NCI-H82 treated with DMSO at 0.1 percent for 48 hours (cell line): ENCODE data around the gene PSMA8.
"Not testable (repeated sequence)": the region's sequence is repeated elsewhere in the genome, so short reads cannot be mapped to it uniquely, and the experiment has no call there.

Source experiments
- DNase-seq: peaks from one replicate; lab custom pipeline; 2025; ENCODE audit not compliant: unreplicated experiment; lab: John Stamatoyannopoulos, UW

Gene PSMA8

DNA sequence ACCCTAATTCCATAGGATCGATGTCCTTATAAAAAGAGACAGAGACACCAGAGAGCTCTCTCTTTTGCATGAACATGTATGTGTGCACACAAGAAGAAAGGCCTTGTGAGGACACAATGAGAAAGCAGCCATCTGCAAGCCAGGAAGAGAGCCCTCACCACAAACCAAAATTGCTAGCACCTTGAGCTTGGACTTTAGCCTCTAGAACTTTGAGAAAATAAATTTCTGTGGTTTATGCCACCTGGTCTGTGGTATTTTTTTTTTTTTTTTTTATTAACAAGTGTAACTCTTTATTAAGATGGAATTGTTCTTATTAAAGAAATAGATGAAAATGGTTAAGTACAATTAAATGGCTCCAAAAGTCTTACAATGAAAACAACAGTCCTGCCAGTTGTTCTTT is 33.9 kb downstream of the PSMA8 start:
- DNase-seq, result not testable (repeated sequence)

DNA sequence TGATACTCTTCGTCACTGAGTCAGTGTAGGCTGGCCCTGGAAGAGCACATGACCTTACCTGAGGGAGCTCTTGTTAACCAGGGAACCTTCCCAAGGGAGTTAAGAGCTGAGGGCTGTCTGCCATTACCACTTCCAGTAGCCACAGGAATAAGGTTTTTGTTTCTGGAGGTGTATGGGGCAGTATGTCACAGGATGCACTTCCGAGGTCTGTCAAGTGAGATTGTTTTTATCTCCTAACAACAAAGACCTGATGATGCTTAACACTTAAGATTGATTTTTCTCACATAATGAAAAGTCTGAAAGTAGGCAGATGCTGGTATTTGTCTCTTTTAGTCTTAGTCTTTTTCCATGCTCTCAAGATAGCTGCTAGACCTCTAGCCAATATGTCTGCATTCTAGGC is 41.8 kb downstream of the PSMA8 start:
- no peak for DNase-seq

DNA sequence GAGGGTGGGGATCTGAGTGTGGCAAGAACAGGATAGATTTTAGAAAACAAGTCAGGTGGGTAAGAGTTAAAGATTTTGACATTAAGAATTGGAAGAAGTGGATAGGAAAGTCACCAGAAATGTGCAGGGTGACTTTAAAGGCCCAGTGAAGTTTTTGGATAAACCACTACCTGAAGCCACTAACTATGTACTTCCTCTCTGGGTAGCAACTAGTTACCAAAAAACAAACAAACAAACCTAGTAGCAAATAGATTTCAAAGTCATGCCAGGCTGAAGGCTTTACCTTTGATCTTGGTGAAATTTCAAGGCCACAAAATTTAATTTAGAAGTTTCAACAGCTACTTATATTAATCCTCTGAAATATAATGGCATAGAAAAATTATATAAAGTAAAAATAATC is 42.5 kb downstream of the PSMA8 start:
- no peak for DNase-seq

DNA sequence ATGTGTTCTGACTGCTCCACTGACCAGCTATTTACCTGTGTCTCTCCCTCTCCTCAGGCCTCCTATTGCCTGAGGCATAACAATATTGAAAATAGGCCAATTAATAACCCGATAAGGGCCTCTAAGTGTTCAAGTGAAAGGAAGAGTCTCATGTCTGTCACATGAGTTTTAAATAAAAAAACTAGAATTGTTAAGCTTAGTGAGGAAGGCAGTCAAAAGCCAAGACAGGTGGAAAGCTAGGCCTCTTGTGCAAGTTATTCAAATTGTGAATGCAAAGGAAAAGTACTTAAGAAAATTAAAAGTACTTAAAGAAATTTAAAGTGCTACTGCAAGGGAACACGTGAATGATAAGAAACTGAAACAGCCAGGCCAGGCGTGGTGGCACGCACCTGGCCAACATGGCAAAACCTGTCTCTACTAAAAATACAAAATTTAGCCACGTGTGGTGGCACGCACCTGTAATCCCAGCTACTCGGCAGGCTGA is 47.7 kb downstream of the PSMA8 start:
- DNase-seq, result no peak

DNA sequence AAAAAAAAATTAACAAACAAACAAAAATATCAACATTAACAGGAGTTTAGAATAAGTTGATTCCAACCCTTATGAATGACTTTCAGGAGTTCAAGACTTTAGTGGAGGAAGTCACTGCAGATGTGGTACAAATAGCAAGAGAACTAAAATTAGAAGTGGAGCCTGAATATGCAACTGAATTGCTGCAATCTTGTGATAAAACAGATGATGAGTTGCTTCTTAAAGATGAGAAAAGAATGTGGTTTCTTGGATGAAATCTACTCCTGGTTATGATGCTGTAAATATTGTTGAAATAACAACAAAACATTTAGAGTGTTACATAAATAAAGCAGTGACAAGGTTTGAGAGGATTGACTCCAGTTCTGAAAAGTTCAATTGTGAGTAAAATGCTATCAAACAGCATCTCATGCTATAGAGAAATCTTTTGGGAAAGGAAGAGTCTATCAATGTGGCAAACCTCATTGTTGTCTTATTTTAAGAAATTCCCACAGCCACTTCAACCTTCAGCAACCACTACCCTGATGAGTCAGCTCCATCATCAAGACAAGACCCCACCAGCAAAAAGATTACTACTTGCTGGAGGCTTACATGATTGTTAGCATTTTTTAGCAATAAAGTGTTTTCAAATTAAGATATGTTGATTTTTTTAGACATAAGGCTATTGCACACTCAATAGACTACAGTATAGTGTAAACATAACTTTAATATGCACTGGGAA is 49.9 kb downstream of the PSMA8 start:
- DNase-seq, result no peak

DNA sequence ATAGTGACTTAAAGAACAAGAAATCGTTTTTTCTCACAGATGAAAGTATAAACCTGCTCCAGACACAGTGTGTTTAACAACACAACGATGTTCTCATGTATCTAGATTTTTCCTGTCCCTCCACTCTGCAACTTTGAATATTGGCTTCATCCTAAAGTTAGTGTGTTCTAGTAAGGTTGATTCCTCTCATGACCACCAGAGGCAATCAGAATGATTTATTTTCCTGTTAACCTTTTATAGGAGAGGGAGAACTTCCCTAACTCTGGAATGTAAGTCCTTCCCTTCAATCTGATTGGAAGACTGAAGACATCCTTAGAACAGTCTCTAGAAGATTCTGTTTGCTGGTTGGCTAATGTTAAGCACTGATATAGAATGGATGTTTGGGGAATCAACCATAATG is 51.6 kb downstream of the PSMA8 start:
- no peak for DNase-seq

DNA sequence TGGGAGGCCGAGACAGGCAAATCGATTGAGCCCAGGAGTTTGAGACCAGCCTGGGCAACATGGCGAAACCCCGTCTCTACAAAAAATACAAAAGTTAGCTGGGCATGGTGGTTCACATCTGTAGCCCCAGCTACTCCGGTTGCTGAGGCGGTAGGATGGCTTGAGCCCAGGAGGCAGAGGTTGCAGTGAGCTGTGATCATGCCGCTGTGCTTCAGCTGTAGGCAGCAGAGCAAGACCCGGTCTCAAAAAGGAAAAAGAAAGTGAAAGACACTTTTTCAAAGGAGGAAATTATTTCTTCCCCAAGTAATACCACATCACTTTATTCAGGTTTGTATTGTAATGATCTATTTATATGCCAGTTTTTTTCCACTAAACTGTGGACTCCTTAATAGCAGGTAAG is 56.8 kb downstream of the PSMA8 start:
- no peak for DNase-seq

DNA sequence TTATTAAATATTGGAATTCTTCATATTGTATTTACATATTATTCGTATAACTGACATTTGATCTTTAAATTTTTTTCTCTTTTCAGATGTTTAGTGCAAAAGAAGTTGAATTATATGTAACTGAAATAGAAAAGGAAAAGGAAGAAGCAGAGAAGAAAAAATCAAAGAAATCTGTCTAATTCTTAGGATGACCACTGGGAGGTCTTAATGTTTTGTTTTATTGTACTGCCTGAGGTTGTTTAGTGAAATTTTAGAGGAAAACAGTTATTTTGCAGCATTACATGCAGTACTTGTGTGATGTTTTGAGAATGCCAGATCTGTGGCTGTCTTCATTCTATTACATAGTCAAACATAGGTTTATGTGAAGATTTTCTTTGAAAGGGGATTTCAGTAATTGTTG is 58.6 kb downstream of the PSMA8 start:
- no peak for DNase-seq

DNA sequence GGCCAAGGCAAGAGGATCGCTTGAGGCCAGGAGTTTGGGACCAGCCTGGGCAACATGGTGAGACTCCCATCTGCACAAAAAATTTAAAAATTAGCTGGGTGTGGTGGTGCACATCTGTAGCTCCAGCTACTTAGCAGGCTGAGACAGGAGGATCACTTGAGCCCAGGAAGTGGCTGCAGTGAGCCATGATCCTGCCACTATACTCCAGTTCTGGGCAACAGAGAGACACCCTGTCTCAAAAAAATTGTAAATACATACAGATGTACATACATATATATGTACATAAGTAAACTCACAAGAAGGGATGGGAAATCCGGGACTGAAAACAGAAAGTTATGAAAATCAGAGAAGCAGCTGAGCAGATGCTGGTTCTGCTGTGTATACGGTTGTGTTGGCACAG is 62.9 kb downstream of the PSMA8 start:
- no peak for DNase-seq

DNA sequence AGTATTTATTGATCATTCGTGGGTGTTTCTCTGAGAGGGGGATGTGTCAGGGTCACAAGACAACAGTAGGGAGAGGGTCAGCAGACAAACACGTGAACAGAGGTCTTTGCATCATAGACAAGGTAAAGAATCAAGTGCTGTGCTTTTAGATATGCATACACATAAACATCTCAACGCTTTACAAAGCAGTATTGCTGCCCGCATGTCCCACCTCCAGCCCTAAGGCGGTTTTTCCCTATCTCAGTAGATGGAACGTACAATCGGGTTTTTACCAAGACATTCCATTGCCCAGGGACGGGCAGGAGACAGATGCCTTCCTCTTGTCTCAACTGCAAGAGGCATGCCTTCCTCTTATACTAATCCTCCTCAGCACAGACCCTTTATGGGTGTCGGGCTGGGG is 68.3 kb downstream of the PSMA8 start:
- DNase-seq, result not testable (repeated sequence)

DNA sequence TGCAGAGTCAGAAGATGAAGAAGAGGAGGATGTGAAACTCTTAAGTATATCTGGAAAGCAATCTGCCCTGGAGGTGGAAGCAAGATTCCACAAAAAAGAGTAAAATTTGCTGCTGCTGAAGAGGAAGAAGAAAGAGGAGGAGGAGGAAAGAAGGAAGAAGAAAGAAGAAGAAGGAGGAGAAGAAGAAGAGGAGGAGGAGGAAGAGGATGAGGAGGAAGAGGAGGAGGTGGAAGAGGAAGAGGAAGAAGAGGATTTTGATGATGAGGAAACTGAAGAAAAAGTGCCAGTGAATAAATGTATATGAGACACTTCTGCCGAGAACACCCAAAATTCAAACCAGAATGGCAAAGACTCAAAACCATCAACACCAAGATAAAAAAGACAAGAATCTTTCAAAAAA is 71.6 kb downstream of the PSMA8 start:
- no peak for DNase-seq

DNA sequence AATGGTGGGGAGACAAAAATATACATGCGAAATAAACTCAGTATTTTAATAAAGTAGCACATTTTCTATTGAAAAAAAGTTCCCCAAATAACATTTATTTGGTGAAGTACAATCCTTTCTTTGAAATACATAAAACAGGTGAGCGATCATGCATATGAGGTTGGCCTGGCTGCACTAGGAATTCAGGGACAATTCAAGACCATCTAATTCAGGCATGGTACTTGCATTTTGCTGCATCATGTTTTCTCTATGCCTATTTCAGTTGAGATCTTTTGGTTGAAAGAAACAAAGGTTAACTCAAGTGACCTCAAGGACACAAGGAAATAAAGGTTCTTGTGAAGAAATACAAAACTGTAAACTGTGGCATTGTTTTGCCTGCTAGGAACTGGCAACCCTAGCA is 72.8 kb downstream of the PSMA8 start:
- DNase-seq, result no peak

DNA sequence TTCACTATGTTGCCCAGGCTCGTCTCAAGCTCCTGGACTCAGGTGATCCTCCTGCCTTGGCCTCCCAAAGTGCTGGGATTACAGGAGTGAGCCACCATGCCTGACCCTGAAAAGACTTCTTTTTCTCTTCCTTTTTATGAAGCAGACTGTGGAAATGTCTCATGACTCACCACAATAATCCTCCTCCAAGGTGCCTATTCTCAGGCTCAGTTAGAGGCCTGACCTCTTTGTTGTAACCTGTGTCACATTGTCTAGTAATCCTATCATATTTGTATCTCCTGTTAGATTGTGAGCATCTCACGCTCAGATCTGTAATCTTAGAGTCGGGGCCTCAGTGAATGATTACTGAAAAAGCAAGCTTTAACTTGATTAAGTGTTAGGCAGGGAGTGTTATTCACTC is 74.3 kb downstream of the PSMA8 start:
- no peak for DNase-seq

DNA sequence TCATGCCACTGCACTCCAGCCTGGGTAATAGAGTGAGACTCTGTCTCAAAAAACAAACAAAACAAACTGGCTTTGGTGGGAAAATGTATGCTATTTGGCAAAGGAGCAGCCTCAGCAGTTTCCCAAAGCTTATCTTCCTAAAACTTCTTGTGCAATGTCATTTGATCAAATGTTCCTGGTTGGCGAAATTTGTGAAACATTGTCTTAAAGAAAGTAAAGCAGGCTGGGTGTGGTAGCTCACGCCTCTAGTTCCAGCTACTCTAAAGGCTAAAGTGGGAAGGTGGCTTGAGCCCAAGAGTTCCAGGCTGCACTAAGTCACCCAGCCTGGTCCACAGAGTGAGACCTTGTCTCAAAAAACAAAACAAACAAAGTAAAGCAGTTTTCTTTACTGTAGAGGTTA is 75.3 kb downstream of the PSMA8 start:
- DNase-seq, result no peak

DNA sequence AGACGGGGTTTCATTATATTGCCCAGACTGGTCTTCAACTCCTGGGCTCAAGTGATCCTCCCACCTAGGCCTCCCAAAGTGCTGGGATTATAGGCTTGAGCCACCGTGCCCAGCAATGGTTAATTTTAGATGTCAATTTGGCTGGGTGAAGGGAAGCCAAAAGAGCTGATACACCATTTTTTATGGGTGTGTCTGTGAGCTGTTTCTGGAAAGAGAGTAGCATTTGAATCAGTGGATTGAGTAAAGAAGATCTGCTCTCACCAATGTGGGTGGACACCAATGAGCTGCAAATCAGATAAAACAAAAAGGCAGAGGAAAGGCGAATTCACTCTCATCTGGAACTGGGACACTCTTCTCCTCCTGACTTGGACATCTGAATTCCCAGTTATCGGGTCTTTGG is 76.5 kb downstream of the PSMA8 start:
- DNase-seq, result no peak

DNA sequence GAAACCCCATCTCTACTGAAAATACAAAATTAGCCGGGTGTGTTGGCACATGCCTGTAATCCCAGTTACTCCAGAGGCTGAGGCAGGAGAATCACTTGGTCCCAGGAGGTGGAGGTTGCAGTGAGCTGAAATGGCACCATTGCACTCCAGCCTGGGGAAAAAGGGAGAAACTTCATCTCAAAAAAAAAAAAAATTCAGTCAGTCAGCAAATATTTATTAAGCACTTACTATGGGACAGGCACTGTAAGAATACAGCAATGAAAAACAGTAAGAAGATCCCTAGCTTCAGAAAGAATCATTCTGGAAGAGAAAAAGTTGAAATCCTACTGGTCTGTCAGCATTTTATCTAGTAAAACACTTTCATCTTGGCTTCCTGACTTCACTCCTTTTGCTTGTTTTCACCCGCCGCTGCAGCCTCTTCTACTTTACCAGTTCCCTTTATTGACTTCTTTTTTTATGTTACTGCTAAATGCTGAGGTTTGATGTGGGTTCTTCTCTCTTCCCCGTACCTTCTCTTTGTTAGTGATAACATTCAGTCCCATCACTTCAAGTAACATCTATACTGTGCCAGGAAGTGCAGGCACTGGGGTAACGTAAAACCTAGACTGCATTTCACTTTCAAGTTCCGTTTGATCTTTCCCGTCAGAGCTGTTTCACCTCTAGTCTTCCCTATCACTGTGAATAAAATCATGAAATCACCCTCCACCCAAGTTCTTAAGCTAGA is 81.7 kb downstream of the PSMA8 start:
- DNase-seq, result no peak

DNA sequence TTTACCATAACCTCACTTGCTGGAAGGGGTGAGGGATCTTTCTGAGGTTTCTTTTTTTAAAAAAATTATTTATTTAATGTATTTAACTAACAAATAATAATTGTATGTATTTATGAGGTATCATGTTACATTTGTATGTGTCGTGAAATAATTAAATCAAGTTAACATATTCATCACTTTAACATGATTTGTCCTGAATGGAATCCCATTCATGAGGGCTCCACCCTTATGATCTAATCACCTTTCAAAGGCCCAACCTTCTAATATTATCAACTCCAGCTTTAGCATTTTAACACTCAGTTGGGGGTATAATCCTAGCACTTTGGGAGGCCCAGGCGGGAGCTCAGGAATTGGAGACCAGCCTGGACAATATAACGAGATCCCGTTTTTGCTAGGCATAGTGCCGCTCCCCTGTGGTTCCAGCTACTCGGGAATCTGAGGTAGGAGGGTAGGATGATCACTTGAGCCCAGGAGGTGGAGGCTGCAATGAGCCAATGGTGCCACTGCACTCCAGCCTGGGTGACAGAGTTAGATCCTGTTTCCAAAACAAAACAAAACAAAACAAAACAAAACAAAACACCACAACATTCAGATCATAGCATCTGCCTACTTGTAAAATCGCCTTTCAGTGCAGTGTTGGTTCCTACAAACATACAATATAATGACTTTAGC is 91.5 kb downstream of the PSMA8 start:
- DNase-seq, result no peak

DNA sequence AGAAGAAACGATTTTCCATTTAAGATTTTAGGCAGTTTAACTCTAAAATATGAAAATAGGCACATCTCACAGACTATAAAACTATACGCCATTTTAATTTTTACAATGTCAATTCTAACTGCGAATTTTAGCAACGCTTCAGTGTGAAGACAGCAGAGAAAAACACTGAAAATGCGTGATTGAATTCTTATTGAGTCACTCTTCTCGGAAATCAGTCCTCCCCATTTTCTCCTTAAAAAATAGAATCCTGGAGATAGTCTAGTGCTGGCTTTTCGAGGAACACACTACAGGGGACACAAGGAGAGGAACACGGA is 92.2 kb downstream of the PSMA8 start:
- DNase-seq, result no peak

DNA sequence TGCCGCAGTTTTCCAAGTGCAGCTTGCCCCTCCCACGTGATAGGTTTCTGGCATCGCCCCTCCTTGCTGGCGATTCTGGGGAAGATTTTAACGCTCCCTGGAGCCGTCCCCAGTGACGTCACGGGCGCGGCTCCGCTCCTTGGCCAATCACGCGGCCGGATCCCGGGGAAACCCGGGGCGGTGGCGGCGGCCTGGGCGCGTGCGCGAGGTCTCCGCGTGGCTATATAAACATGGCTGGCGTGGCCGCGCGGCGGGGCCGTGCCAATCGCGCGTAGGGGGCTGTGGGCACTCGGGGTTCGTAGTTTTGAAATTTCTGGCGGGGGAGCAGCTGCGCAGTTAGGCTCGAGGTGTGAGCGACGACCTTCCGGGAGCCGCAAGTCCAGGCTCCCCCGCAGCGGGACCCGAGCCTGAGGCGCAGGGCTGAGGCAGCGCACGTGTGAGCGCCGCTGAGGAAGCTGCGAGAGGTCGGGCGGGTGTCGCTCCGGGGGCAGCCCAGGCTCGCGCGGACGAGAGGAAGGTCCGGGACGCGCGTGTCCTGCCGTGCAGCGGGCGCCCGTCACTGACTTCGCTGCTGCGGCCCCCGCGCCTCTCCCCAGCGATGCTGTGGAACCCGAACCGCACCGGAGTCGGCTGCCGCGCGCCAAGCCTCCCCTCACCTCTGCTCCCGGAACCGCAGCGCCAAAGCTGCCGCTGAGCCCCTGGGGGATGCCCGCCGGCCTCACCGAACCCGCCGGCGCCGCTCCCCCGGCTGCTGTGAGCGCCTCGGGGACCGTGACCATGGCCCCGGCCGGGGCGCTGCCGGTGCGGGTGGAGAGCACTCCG is 92.8 kb downstream of the PSMA8 start, which contains the start of gene TAF4B:
TAF4B (plus strand) TSS at position 217 of the 822 bp plus-strand sequence; CDS start at position 706, 489 bp downstream.
- DNase-seq, result peak; percentile 89

DNA sequence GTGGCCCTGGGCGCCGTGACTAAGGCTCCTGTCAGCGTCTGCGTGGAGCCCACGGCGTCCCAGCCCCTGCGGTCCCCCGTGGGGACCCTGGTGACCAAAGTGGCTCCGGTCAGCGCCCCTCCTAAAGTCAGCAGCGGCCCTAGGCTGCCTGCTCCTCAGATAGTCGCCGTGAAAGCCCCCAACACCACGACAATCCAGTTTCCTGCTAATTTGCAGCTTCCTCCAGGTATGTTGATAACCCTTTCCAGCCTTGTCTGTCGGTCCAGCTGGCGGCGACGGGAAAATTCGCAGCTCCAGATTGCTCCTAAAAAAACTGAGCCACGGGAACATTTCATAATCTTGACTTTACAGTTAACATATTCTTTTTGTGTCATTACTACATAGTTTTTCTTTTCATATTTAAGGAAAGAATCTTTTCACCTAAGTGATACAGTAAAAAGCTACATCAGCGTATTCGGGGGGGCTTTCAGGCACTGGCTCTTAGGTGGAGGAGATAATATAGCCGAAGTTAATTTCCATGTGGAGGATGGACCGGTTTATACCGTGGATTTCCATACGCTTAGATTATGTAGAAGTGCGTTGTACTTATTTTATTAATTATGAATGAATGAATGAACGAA is 93.5 kb downstream of the PSMA8 start:
- no peak for DNase-seq
